ENCODE results near the gene SLC25A51.

- TF ChIP-seq RAD21 (IDR thresholded peaks at IDR 0.05; ENCODE audit: low read depth), result no peak
- TF ChIP-seq TAF1 (IDR thresholded peaks at IDR 0.05; ENCODE audit: low read depth), result no peak
- TF ChIP-seq REST (IDR thresholded peaks at IDR 0.05; ENCODE audit: low read depth), result no peak
- TF ChIP-seq MAX (IDR thresholded peaks at IDR 0.05), result no peak
- TF ChIP-seq EGR1 (IDR thresholded peaks at IDR 0.05), result no peak
- no peak for TF ChIP-seq TEAD4 (IDR thresholded peaks at IDR 0.05)
- no peak for TF ChIP-seq EP300 (IDR thresholded peaks at IDR 0.05; ENCODE audit: borderline replicate concordance)
- TF ChIP-seq YY1 (IDR thresholded peaks at IDR 0.05; ENCODE audit: low read depth), result no peak
- TF ChIP-seq CREB1 (IDR thresholded peaks at IDR 0.05; ENCODE audit: low read depth), result no peak
- no peak for TF ChIP-seq TCF12 (IDR thresholded peaks at IDR 0.05; ENCODE audit: low read depth)
- no peak for TF ChIP-seq CEBPB (IDR thresholded peaks at IDR 0.05)
- no peak for TF ChIP-seq NFIC (IDR thresholded peaks at IDR 0.05)
Observed at GRCh38 chr9:37947977-37948376, 44.0 kb upstream of the SLC25A51 start.
